GM23248 (cell line): ENCODE measurements around the gene HOXB9. TPM values are rescaled to one million over a fixed set of nuclear protein-coding genes. Genes with fewer than 3 reads are reported as not detected.

ENCODE experiments used
- DNase-seq: peaks from one replicate; pipeline ENCODE4 v3.0.0-alpha.2; 2015
- H2AFZ ChIP-seq: fragments of 200-600 bp; sonication (generic); 2 replicates; pipeline ENCODE4 v1.6.1; 2016; ENCODE audit warnings: antibody characterized with exemption
- H3F3A ChIP-seq: fragments of 200-600 bp; sonication (generic); 2 replicates; pipeline ENCODE4 v1.6.1; 2016; ENCODE audit warnings: mild to moderate bottlenecking, antibody characterized with exemption, mixed run types; ENCODE audit not compliant: insufficient read depth
- H3K27ac ChIP-seq: fragments of 200-600 bp; sonication (generic); 2 replicates; pipeline ENCODE4 v1.5.1; 2016; ENCODE audit warnings: mild to moderate bottlenecking
- H3K27me3 ChIP-seq: fragments of 200-600 bp; sonication (generic); replicated peaks from 2 replicates; pipeline ENCODE4 v1.6.1; 2016; ENCODE audit warnings: mild to moderate bottlenecking; ENCODE audit not compliant: insufficient read depth
- H3K36me3 ChIP-seq: fragments of 200-600 bp; sonication (generic); 2 replicates; pipeline ENCODE4 v1.6.1; 2016; ENCODE audit warnings: low read depth, mild to moderate bottlenecking
- H3K4me1 ChIP-seq: fragments of 200-600 bp; sonication (generic); 2 replicates; pipeline ENCODE4 v1.6.1; 2016; ENCODE audit warnings: mild to moderate bottlenecking; ENCODE audit not compliant: insufficient read depth
- H3K4me2 ChIP-seq: fragments of 200-600 bp; sonication (generic); one replicate; pipeline ENCODE4 v1.6.1; 2016; ENCODE audit warnings: mild to moderate bottlenecking; ENCODE audit not compliant: unreplicated experiment
- H3K4me3 ChIP-seq: fragments of 200-600 bp; sonication (generic); 2 replicates; pipeline ENCODE4 v1.5.1; 2016; ENCODE audit warnings: mild to moderate bottlenecking
- H3K79me2 ChIP-seq: fragments of 200-600 bp; sonication (generic); 2 replicates; pipeline ENCODE4 v1.6.1; 2016; ENCODE audit warnings: mild to moderate bottlenecking; ENCODE audit not compliant: insufficient read depth
- H3K9ac ChIP-seq: fragments of 200-600 bp; sonication (generic); 2 replicates; pipeline ENCODE4 v1.6.1; 2016; ENCODE audit warnings: mild to moderate bottlenecking
- H3K9me2 ChIP-seq: fragments of 200-600 bp; sonication (generic); 2 replicates; pipeline ENCODE4 v1.6.1; 2016; ENCODE audit warnings: mixed run types, mild to moderate bottlenecking, moderate library complexity; ENCODE audit not compliant: insufficient read depth
- H3K9me3 ChIP-seq: fragments of 200-600 bp; sonication (generic); one replicate; pipeline ENCODE4 v1.6.1; 2017; ENCODE audit warnings: low read depth
- H4K20me1 ChIP-seq: fragments of 200-600 bp; sonication (generic); 2 replicates; pipeline ENCODE4 v1.6.0; 2016; ENCODE audit not compliant: insufficient read depth
- EZH2 ChIP-seq: fragments of 200-600 bp; sonication (generic); IDR thresholded peaks from 2 replicates; pipeline ENCODE4 v1.6.1; 2018; ENCODE audit warnings: antibody characterized with exemption, mild to moderate bottlenecking; ENCODE audit not compliant: insufficient read depth, poor library complexity, severe bottlenecking
- EZH2phosphoT487 ChIP-seq: fragments of 200-600 bp; sonication (generic); IDR thresholded peaks from 2 replicates; pipeline ENCODE4 v1.6.1; 2018; ENCODE audit warnings: antibody characterized with exemption, moderate library complexity, mild to moderate bottlenecking, low read depth; ENCODE audit not compliant: insufficient read depth
- WGBS, 2 experiments: methylation state at CpG; one replicate each; pipeline ENCODE4 v1.1.6; 2015 to 2017; ENCODE audit warnings: low lambda C conversion rate in 2 of 2, low coverage in 1 of 2; ENCODE audit errors: missing lambda C conversion rate in 2 of 2; 5-methylcytosine and 5-hydroxymethylcytosine counted together
- in situ Hi-C: fragments of 300-500 bp; cut with MboI; formaldehyde crosslinking; loops from 2 replicates; pipeline ENCODE4 v1.15.0; 2020
- polyA plus RNA-seq: library from polyadenylated mRNA; unstranded; fragments of >200 nt; fragmentation: Nextera tagmentation; extraction: Ambion mirVana; gene quantifications from 2 replicates; pipeline ENCODE4 v1.2.1, GENCODE V29; 2016
- total RNA-seq: library from RNA; depleted of rRNA; stranded (reverse); fragments of >200 nt; shearing (Covaris generic); gene quantifications from 2 replicates; pipeline ENCODE4 v1.2.3, GENCODE V29; 2014

The HOXB9 gene
- total and polyA plus RNA-seq, 2 experiments from 2014 or later = not detected

GRCh38 chr17:48624544-48625494, 1.3 kb downstream of the HOXB9 start:
- Histone ChIP-seq H3F3A (no peaks in the 10 kb centered on the region), H3K4me1 (no peaks in the 10 kb centered on the region), H3K79me2 (no peaks in the 10 kb centered on the region), H3K4me2 (peak overlapping the region; percentile 62), H3K4me3 (peak overlapping the region; percentile 41), H3K27me3 (peaks cover 98% of the 10 kb centered on the region), H3K27ac (no peak overlapping the region), H3K9me3 (no peaks in the 10 kb centered on the region), H3K9ac (no peak overlapping the region), H4K20me1 (no peaks in the 10 kb centered on the region), H2AFZ (peak overlapping the region; percentile 50; the same call in 1 of the 2 replicates), H3K36me3 (no peaks in the 10 kb centered on the region), H3K9me2 (no peaks in the 10 kb centered on the region)
- in situ Hi-C loops = no loop called here
- TF ChIP-seq EZH2phosphoT487 = peak; percentile 25; the same call in 1 of the 2 replicates
- peak; percentile 91 for TF ChIP-seq EZH2
- WGBS, 2 experiments = 5 to 6% methylated on average over 47 to 49 of the region's 66 CpGs
- peak; percentile 44 for DNase-seq

- Histone ChIP-seq H4K20me1 (no peaks in the 10 kb centered on the region), H3K4me3 (no peak overlapping the region), H2AFZ (no peak overlapping the region), H3K4me2 (no peak overlapping the region), H3K27me3 (peaks cover 98% of the 10 kb centered on the region), H3K79me2 (no peaks in the 10 kb centered on the region), H3F3A (no peaks in the 10 kb centered on the region), H3K9ac (no peak overlapping the region), H3K4me1 (no peaks in the 10 kb centered on the region), H3K9me2 (no peaks in the 10 kb centered on the region), H3K27ac (no peak overlapping the region), H3K36me3 (no peaks in the 10 kb centered on the region), H3K9me3 (no peaks in the 10 kb centered on the region)
- DNase-seq = no peak
- TF ChIP-seq EZH2 = no peak
- 0 out of 2 replicates have a peak, but pooled peaks have one; percentile 26 for TF ChIP-seq EZH2phosphoT487
- in situ Hi-C loops = no loop called here
- WGBS, 2 experiments = 10 to 19% methylated on average over 5 of the region's 5 CpGs
These were observed 2.0 kb downstream of the HOXB9 start for GRCh38 chr17:48624118-48624517.

GRCh38 chr17:48623583-48623982, 2.6 kb downstream of the HOXB9 start:
- Histone ChIP-seq H3K9me2 (no peaks in the 10 kb centered on the region), H3K4me2 (no peak overlapping the region), H3K9me3 (no peaks in the 10 kb centered on the region), H4K20me1 (no peaks in the 10 kb centered on the region), H2AFZ (no peak overlapping the region), H3K79me2 (no peaks in the 10 kb centered on the region), H3K27me3 (peaks cover 97% of the 10 kb centered on the region), H3F3A (no peaks in the 10 kb centered on the region), H3K4me3 (no peak overlapping the region), H3K4me1 (no peaks in the 10 kb centered on the region), H3K9ac (no peak overlapping the region), H3K27ac (no peak overlapping the region), H3K36me3 (no peaks in the 10 kb centered on the region)
- TF ChIP-seq EZH2phosphoT487 (no peak), EZH2 (no peak)
- DNase-seq = no peak
- WGBS, 2 experiments = 20 to 31% methylated on average over 4 of the region's 4 CpGs
- in situ Hi-C loops = no loop called here

GRCh38 chr17:48622857-48623256, 3.3 kb downstream of the HOXB9 start:
- no peak overlapping the region for H3K4me2 ChIP-seq
- in situ Hi-C loops = no loop called here
- 23 to 27% methylated on average over 11 of the region's 11 CpGs for whole genome bisulfite sequencing, 2 experiments

More at GRCh38 chr17:48622857-48623256, 3.3 kb downstream of the HOXB9 start:
- Histone ChIP-seq H3K79me2 (no peaks in the 10 kb centered on the region), H3F3A (no peaks in the 10 kb centered on the region), H3K9ac (no peak overlapping the region), H2AFZ (no peak overlapping the region), H3K9me2 (no peaks in the 10 kb centered on the region), H3K27me3 (peaks cover 96% of the 10 kb centered on the region), H4K20me1 (no peaks in the 10 kb centered on the region), H3K27ac (no peak overlapping the region), H3K9me3 (no peaks in the 10 kb centered on the region), H3K4me1 (no peaks in the 10 kb centered on the region), H3K4me3 (no peak overlapping the region), H3K36me3 (no peaks in the 10 kb centered on the region)
- no peak for DNase-seq
- TF ChIP-seq EZH2phosphoT487 (no peak), EZH2 (no peak)
